Astrocyte (in vitro differentiated cells and primary cell): ENCODE data around the gene RPGRIP1L. TPM values are rescaled to one million over a fixed set of nuclear protein-coding genes. Genes with fewer than 3 reads are reported as not detected.

Source experiments
- DNase-seq: peaks from one replicate; pipeline ENCODE4 v3.0.0-alpha.2; 2010; ENCODE audit warnings: low read depth
- FAIRE-seq: peaks from 2 replicates; lab custom pipeline; 2011; peaks lifted over from hg19 to GRCh38; lab: Jason Lieb, UNC
- H2AFZ ChIP-seq: 2 replicates; pipeline ENCODE4 v1.6.0; 2012; ENCODE audit warnings: low read depth, low read length, inconsistent platforms
- H3K27ac ChIP-seq: 2 replicates; pipeline ENCODE4 v1.5.1; 2011; ENCODE audit warnings: low read depth, low read length, inconsistent platforms
- H3K27me3 ChIP-seq: 2 replicates; pipeline ENCODE4 v1.6.0; 2011; ENCODE audit warnings: low read length, inconsistent platforms; ENCODE audit not compliant: insufficient read depth
- H3K36me3 ChIP-seq: 2 replicates; pipeline ENCODE4 v1.5.1; 2011; ENCODE audit warnings: low read length, inconsistent platforms; ENCODE audit not compliant: insufficient read depth
- H3K4me1 ChIP-seq: 2 replicates; pipeline ENCODE4 v1.5.1; 2011; ENCODE audit warnings: low read length, inconsistent platforms; ENCODE audit not compliant: insufficient read depth
- H3K4me2 ChIP-seq: 2 replicates; pipeline ENCODE4 v1.6.0; 2012; ENCODE audit warnings: low read length, inconsistent platforms
- H3K4me3 ChIP-seq: 2 replicates; pipeline ENCODE4 v1.5.1; 2011; ENCODE audit warnings: low read depth, mild to moderate bottlenecking, low read length, inconsistent platforms; ENCODE audit not compliant: insufficient read depth
- H3K79me2 ChIP-seq: 2 replicates; pipeline ENCODE4 v1.6.0; 2012; ENCODE audit warnings: mild to moderate bottlenecking, low read length, inconsistent platforms; ENCODE audit not compliant: insufficient read depth
- H3K9ac ChIP-seq: 2 replicates; pipeline ENCODE4 v1.6.0; 2012; ENCODE audit warnings: mild to moderate bottlenecking, low read length, inconsistent platforms
- H3K9me3 ChIP-seq: 2 replicates; pipeline ENCODE4 v1.5.1; 2012; ENCODE audit warnings: low read depth, mild to moderate bottlenecking, low read length, inconsistent platforms; ENCODE audit not compliant: insufficient read depth
- H4K20me1 ChIP-seq: 2 replicates; pipeline ENCODE4 v1.6.0; 2012; ENCODE audit warnings: low read length, inconsistent platforms; ENCODE audit not compliant: insufficient read depth
- H3K27ac Mint-ChIP-seq: one replicate; pipeline ENCODE4 v1.8.0; 2021; ENCODE audit warnings: mild to moderate bottlenecking, mixed read lengths; ENCODE audit not compliant: unreplicated experiment
- H3K27me3 Mint-ChIP-seq: one replicate; pipeline ENCODE4 v1.8.0; 2021; ENCODE audit warnings: low read depth, mixed read lengths; ENCODE audit not compliant: unreplicated experiment
- H3K36me3 Mint-ChIP-seq: one replicate; pipeline ENCODE4 v1.8.0; 2021; ENCODE audit warnings: low read depth, mixed read lengths; ENCODE audit not compliant: unreplicated experiment
- H3K4me1 Mint-ChIP-seq: one replicate; pipeline ENCODE4 v1.8.0; 2021; ENCODE audit warnings: low read depth, mixed read lengths; ENCODE audit not compliant: unreplicated experiment
- H3K4me3 Mint-ChIP-seq: one replicate; pipeline ENCODE4 v1.8.0; 2021; ENCODE audit warnings: mild to moderate bottlenecking, moderate library complexity, mixed read lengths; ENCODE audit not compliant: unreplicated experiment
- H3K9me3 Mint-ChIP-seq: one replicate; pipeline ENCODE4 v1.8.0; 2021; ENCODE audit warnings: mild to moderate bottlenecking, mixed read lengths; ENCODE audit not compliant: unreplicated experiment
- EZH2 ChIP-seq: IDR thresholded peaks from 2 replicates; pipeline ENCODE4 v1.6.1; 2012; ENCODE audit warnings: mild to moderate bottlenecking, low read length, inconsistent platforms; ENCODE audit not compliant: insufficient read depth
- total RNA-seq: library from RNA; stranded (reverse); gene quantifications from 2 replicates; pipeline ENCODE4 v1.2.1, GENCODE V29; 2021
- TF ChIP-seq, protein P1 (sequence below): IDR thresholded peaks from 2 replicates; pipeline ENCODE4 v1.5.1; 2011; ENCODE audit warnings: low read depth, mild to moderate bottlenecking, inconsistent platforms, low read length, moderate library complexity; ENCODE audit not compliant: insufficient read depth

Gene RPGRIP1L
- total RNA-seq, 1 donor from 2014 or later: 18.1 TPM

DNA sequence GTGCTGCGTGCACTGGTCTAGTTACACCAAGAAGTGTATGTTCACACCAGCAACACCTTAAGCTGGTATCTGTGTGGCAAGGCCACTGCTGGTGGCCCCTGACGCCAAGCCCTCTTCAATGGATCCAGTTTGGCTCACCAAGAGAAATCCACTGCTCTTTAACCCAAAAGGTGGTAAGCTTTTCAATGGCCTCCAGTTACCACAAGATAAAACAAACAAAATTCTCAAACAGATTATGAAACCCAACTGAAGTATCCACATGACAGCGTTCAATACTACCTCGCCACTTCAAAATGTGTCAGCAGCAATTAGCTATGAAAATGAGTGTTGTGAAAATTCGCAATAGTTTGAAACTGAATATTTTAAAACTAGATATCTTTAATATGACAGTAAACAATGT lies 104.1 kb downstream of the RPGRIP1L start:
- Histone ChIP-seq H3K79me2 (no peaks in the 10 kb centered on the region), H3K27ac (no peak overlapping the region), H3K36me3 (peaks cover 8% of the 10 kb centered on the region), H2AFZ (no peak overlapping the region), H3K27me3 (no peaks in the 10 kb centered on the region), H4K20me1 (no peaks in the 10 kb centered on the region), H3K4me2 (no peak overlapping the region), H3K4me3 (no peak overlapping the region), H3K9me3 (no peaks in the 10 kb centered on the region), H3K9ac (no peak overlapping the region), H3K4me1 (no peaks in the 10 kb centered on the region)
- Mint-ChIP-seq H3K27me3 (no peaks in the 10 kb centered on the region), H3K27ac (no peak overlapping the region), H3K4me3 (no peak overlapping the region), H3K36me3 (peaks cover 10% of the 10 kb centered on the region), H3K9me3 (peaks cover 1% of the 10 kb centered on the region), H3K4me1 (no peaks in the 10 kb centered on the region)
- TF ChIP-seq, protein P1, sequence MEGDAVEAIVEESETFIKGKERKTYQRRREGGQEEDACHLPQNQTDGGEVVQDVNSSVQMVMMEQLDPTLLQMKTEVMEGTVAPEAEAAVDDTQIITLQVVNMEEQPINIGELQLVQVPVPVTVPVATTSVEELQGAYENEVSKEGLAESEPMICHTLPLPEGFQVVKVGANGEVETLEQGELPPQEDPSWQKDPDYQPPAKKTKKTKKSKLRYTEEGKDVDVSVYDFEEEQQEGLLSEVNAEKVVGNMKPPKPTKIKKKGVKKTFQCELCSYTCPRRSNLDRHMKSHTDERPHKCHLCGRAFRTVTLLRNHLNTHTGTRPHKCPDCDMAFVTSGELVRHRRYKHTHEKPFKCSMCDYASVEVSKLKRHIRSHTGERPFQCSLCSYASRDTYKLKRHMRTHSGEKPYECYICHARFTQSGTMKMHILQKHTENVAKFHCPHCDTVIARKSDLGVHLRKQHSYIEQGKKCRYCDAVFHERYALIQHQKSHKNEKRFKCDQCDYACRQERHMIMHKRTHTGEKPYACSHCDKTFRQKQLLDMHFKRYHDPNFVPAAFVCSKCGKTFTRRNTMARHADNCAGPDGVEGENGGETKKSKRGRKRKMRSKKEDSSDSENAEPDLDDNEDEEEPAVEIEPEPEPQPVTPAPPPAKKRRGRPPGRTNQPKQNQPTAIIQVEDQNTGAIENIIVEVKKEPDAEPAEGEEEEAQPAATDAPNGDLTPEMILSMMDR: no peak
- TF ChIP-seq EZH2: no peak
- DNase-seq (no peak), FAIRE-seq (no peak)

DNA sequence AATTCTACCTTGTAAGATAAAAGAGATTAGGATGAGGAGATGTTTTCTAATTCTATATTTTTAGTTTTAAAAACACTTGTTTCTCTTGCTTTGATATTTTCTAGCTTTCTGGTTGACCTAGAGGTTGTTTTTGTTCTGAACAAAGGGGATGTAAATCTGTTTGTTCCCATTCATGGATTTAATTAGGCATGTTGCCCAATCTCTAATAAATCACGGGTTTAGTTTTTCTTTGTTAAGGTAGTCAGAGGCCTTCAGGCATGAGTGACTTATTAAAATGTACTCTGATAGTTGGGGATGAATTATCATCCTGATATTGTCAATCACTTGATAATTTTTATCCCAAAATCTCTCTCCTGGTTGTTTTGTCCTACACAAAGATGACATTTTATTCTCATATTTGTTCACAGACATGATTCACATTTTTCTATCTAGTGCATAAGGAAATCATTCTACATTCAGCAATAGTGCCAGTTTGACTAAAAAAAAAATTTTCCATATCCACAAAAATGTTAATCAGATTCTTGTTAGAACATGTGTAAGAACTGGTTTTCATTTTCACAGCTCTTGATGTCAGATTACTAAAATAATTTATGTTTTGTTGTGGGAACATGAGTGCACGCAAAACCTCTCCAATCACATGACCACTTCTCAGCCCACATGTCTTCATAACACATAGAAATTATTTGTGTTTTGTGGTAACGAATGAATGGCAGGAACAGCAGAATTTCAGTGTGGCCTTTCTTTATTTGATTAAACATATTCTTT lies 105.0 kb downstream of the RPGRIP1L start:
- Histone ChIP-seq H3K9ac (no peak overlapping the region), H3K36me3 (peaks cover 8% of the 10 kb centered on the region), H3K4me2 (no peak overlapping the region), H4K20me1 (no peaks in the 10 kb centered on the region), H2AFZ (no peak overlapping the region), H3K4me3 (no peak overlapping the region), H3K9me3 (no peaks in the 10 kb centered on the region), H3K4me1 (no peaks in the 10 kb centered on the region), H3K79me2 (no peaks in the 10 kb centered on the region), H3K27me3 (no peaks in the 10 kb centered on the region), H3K27ac (no peak overlapping the region)
- no peak overlapping the region for H3K4me3 Mint-ChIP-seq
- DNase-seq (no peak), FAIRE-seq (no peak)
- H3K4me1 Mint-ChIP-seq: no peaks in the 10 kb centered on the region
- H3K27ac Mint-ChIP-seq: no peak overlapping the region
- no peaks in the 10 kb centered on the region for H3K27me3 Mint-ChIP-seq
- TF ChIP-seq, protein P1: no peak
- TF ChIP-seq EZH2: no peak
- H3K36me3 Mint-ChIP-seq: peaks cover 10% of the 10 kb centered on the region
- H3K9me3 Mint-ChIP-seq: peaks cover 1% of the 10 kb centered on the region

DNA sequence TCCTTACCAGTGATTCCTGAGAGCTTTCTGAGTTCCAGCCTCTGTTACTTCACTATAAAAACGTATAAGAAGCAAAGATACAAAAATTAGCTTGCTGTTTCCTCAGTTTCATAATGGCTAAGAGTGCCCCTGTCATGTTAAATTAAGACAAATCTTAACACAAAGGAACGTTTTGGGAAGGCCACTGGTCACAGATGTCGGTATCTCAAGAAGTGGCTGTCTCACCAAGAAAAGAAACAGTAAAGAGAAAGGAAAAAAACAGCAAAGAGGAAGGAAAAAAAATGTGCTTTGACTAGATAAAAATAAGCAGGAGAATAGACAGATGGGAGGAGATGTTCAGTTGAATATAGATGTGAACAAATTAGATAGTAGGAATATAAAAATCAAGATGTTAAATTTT lies 105.9 kb downstream of the RPGRIP1L start:
- FAIRE-seq: no peak
- Histone ChIP-seq H3K36me3 (peaks cover 8% of the 10 kb centered on the region), H3K4me1 (no peaks in the 10 kb centered on the region), H3K4me3 (no peak overlapping the region), H4K20me1 (no peaks in the 10 kb centered on the region), H3K9ac (no peak overlapping the region), H3K27me3 (no peaks in the 10 kb centered on the region), H3K27ac (no peak overlapping the region), H2AFZ (no peak overlapping the region), H3K79me2 (no peaks in the 10 kb centered on the region), H3K4me2 (no peak overlapping the region), H3K9me3 (no peaks in the 10 kb centered on the region)
- Mint-ChIP-seq H3K4me3 (no peak overlapping the region), H3K27ac (no peak overlapping the region), H3K27me3 (no peaks in the 10 kb centered on the region), H3K36me3 (peaks cover 10% of the 10 kb centered on the region), H3K4me1 (no peaks in the 10 kb centered on the region), H3K9me3 (peaks cover 4% of the 10 kb centered on the region)
- DNase-seq: no peak
- TF ChIP-seq, protein P1: no peak
- no peak for TF ChIP-seq EZH2
